GM19324 (cell line): ENCODE data around the gene PROX1.

Experiments
- ATAC-seq: cut with Tn5 transposase; IDR thresholded peaks from one replicate; pipeline ENCODE4 v1.9.1; 2021; ENCODE audit warnings: mild to moderate bottlenecking, moderate library complexity; ENCODE audit not compliant: unreplicated experiment, low FRiP score

PROX1 gene

GRCh38 chr1:213987927-213988506, at the start of gene PROX1:
TSS of gene PROX1 (plus strand) at chr1:213987973. CDS start at chr1:213996536, 8,563 bp downstream.
- no peak for ATAC-seq

GRCh38 chr1:213938776-213939175, 49.0 kb upstream of the PROX1 start:
- no peak for ATAC-seq

- ATAC-seq, result no peak
Observed at GRCh38 chr1:213939888-213940287, 47.9 kb upstream of the PROX1 start.

- no peak for ATAC-seq
Observed at GRCh38 chr1:213940947-213941346, 46.8 kb upstream of the PROX1 start.

GRCh38 chr1:213942061-213942460, 45.7 kb upstream of the PROX1 start:
- ATAC-seq, result no peak

- ATAC-seq, result no peak
Observed at GRCh38 chr1:213947200-213947801, 40.5 kb upstream of the PROX1 start.

- ATAC-seq, result no peak
Observed at GRCh38 chr1:213951876-213952275, 35.9 kb upstream of the PROX1 start.

- no peak for ATAC-seq
Observed at GRCh38 chr1:213953806-213954205, 34.0 kb upstream of the PROX1 start.

- no peak for ATAC-seq
Observed at GRCh38 chr1:213956295-213956770, 31.4 kb upstream of the PROX1 start.

GRCh38 chr1:213958346-213958745, 29.4 kb upstream of the PROX1 start:
- no peak for ATAC-seq

GRCh38 chr1:213960963-213961362, 26.8 kb upstream of the PROX1 start:
- no peak for ATAC-seq

- ATAC-seq, result no peak
Observed at GRCh38 chr1:213962508-213962907, 25.3 kb upstream of the PROX1 start.

GRCh38 chr1:213966122-213966521, 21.7 kb upstream of the PROX1 start:
- no peak for ATAC-seq

- no peak for ATAC-seq
Observed at GRCh38 chr1:213968146-213968825, 19.5 kb upstream of the PROX1 start.

- ATAC-seq, result no peak
Observed at GRCh38 chr1:213969958-213970555, 17.7 kb upstream of the PROX1 start.

- no peak for ATAC-seq
Observed at GRCh38 chr1:213972141-213972540, 15.6 kb upstream of the PROX1 start.

GRCh38 chr1:213973129-213973528, 14.6 kb upstream of the PROX1 start:
- no peak for ATAC-seq

GRCh38 chr1:213976665-213977485, 10.9 kb upstream of the PROX1 start:
- no peak for ATAC-seq

GRCh38 chr1:213977486-213977842, 10.3 kb upstream of the PROX1 start:
- ATAC-seq, result no peak

GRCh38 chr1:213977909-213978308, 9.9 kb upstream of the PROX1 start:
- no peak for ATAC-seq
